Fibroblast of lung (primary cell): ENCODE results near the gene IFIT1B.

Source experiments
- CTCF ChIP-seq, 2 donors: IDR thresholded peaks in 1 of 2; conservative IDR thresholded peaks in 1 of 2; 1 replicate in 1 of 2; 2 replicates in 1 of 2; pipeline ENCODE4 v1.5.1; 2011 to 2012; ENCODE audit warnings: low read length in 2 of 2, control low read depth in 1 of 2, inconsistent platforms in 1 of 2, low read depth in 1 of 2, mild to moderate bottlenecking in 1 of 2
- EZH2 ChIP-seq: IDR thresholded peaks from 2 replicates; pipeline ENCODE4 v1.5.1; 2012; ENCODE audit warnings: low read length, control low read depth, mild to moderate bottlenecking; ENCODE audit errors: missing control alignments

- TF ChIP-seq EZH2: no peak
- no peak for TF ChIP-seq CTCF (conservative IDR thresholded peaks at IDR 0.05 in 1 of 2, IDR thresholded peaks at IDR 0.05 in 1 of 2; ENCODE audit: low read depth in 1 of 2, low read length in 2 of 2)
These were observed 36.2 kb upstream of the IFIT1B start for GRCh38 chr10:89341649-89342048.
